HepG2 (cell line): ENCODE data around the gene SLC26A3. TPM values are rescaled to one million over a fixed set of nuclear protein-coding genes. Genes with fewer than 3 reads are reported as not detected.

ENCODE experiments used
- FOSL2 ChIP-seq: sonication (generic); formaldehyde crosslinking; IDR thresholded peaks from 2 replicates; pipeline ENCODE4 v1.4.0; 2020; ENCODE audit warnings: missing genetic modification reagents
- FOXK1 ChIP-seq: sonication (generic); formaldehyde crosslinking; IDR thresholded peaks from 2 replicates; pipeline ENCODE4 v1.4.0; 2020; ENCODE audit warnings: low read depth, missing genetic modification reagents, borderline replicate concordance
- KAT7 ChIP-seq: IDR thresholded peaks from 2 replicates; pipeline ENCODE4 v1.6.1; 2018; ENCODE audit warnings: borderline replicate concordance, missing compliant biosample characterization
- KDM2A ChIP-seq: sonication (generic); formaldehyde crosslinking; IDR thresholded peaks from 2 replicates; pipeline ENCODE4 v1.4.0; 2020; ENCODE audit warnings: low read depth, missing genetic modification reagents, borderline replicate concordance
- NFE2L2 ChIP-seq: fragments of 150-350 bp; IDR thresholded peaks from 2 replicates; pipeline ENCODE4 v1.6.1; 2014; ENCODE audit warnings: low read length
- NR2F2 ChIP-seq: IDR thresholded peaks from 2 replicates; pipeline ENCODE4 v1.6.1; 2012; ENCODE audit warnings: low read depth, inconsistent platforms, borderline replicate concordance
- TBX3 ChIP-seq: fragments of 450-650 bp; IDR thresholded peaks from 2 replicates; pipeline ENCODE4 v1.6.1; 2017; ENCODE audit warnings: antibody characterized with exemption, mild to moderate bottlenecking, inconsistent platforms, borderline replicate concordance
- ZBTB7B ChIP-seq: sonication (generic); formaldehyde crosslinking; IDR thresholded peaks from 2 replicates; pipeline ENCODE4 v1.4.0; 2020; ENCODE audit warnings: missing genetic modification reagents
- ZNF501 ChIP-seq: sonication (generic); formaldehyde crosslinking; IDR thresholded peaks from 2 replicates; pipeline ENCODE4 v1.5.1; 2020; ENCODE audit warnings: mild to moderate bottlenecking, moderate library complexity, missing genetic modification reagents
- ZNF567 ChIP-seq: sonication (generic); formaldehyde crosslinking; IDR thresholded peaks from 2 replicates; pipeline ENCODE4 v1.8.1; 2023; ENCODE audit warnings: mild to moderate bottlenecking, missing genetic modification reagents, borderline replicate concordance
- ZNF652 ChIP-seq: IDR thresholded peaks from 2 replicates; pipeline ENCODE4 v1.6.1; 2016; ENCODE audit warnings: low read depth, borderline replicate concordance
- ZSCAN30 ChIP-seq: sonication (generic); formaldehyde crosslinking; IDR thresholded peaks from 2 replicates; pipeline ENCODE4 v1.5.0; 2020; ENCODE audit warnings: mild to moderate bottlenecking, missing genetic modification reagents
- polyA plus RNA-seq, 8 experiments: library from polyadenylated mRNA; depleted of rRNA in 3 of 8; stranded (reverse) in 7 of 8; unstranded in 1 of 8; fragments of >200 nt; fragmentation: Illumina TruSeq in 4 of 8; extraction: Trizol in 4 of 8; gene quantifications; 2 replicates each; pipeline versions ENCODE4 v1.2.1 to v1.2.3, GENCODE V29; 2011 to 2016; ENCODE audit warnings: low read depth in 4 of 8, missing spikeins in 1 of 8, mixed read lengths in 1 of 8; ENCODE audit not compliant: insufficient read depth in 1 of 8
- total RNA-seq, 5 experiments: library from RNA; depleted of rRNA; stranded (reverse); fragments of >200 nt; fragmentation: Illumina TruSeq; extraction: Trizol; gene quantifications; 2 replicates each; pipeline ENCODE4 v1.2.3, GENCODE V29; 2016; ENCODE audit warnings: low read depth in 1 of 5
- TF ChIP-seq, protein P1 (sequence below): sonication (generic); formaldehyde crosslinking; IDR thresholded peaks from 2 replicates; pipeline ENCODE4 v1.5.0; 2020; ENCODE audit warnings: mild to moderate bottlenecking, missing genetic modification reagents
- TF ChIP-seq, protein P2 (sequence below): sonication (generic); formaldehyde crosslinking; IDR thresholded peaks from 2 replicates; pipeline ENCODE4 v1.9.0; 2021; ENCODE audit warnings: mild to moderate bottlenecking, missing genetic modification reagents
- TF ChIP-seq, protein P3 (sequence below): sonication (generic); formaldehyde crosslinking; IDR thresholded peaks from 2 replicates; pipeline ENCODE4 v1.5.1; 2020; ENCODE audit warnings: mild to moderate bottlenecking, moderate library complexity, missing genetic modification reagents
- TF ChIP-seq, protein P4 (sequence below): sonication (generic); formaldehyde crosslinking; conservative IDR thresholded peaks from 2 replicates; pipeline ENCODE4 v1.8.0; 2022; ENCODE audit warnings: mild to moderate bottlenecking, moderate library complexity, missing genetic modification reagents

SLC26A3 gene
- total and polyA plus RNA-seq, 2 of the 13 experiments (the other 11 are each of a cell fraction or from before 2014, with no cell fraction given) = 0.11 to 0.30 TPM

DNA sequence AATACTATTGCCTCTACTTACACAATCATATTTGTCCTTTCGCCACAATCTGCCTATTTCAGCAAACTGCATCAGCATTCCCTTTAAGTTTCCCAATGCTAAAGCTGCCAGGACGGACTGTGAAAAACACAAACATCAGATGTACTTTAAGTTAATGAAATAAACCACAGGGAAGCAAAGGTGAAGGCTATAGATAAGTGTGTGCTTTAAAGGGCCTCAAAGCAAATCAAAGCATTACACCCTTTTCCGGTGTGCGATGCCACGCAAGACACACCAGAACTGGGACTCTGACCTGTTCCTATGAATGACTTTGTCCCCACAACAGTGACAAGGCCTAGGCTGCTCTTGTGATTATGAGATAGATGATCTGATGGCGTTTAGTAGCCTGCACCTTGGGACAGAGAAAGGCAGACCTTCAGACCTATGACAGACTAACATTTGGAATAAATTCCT, 23.4 kb downstream of the SLC26A3 start (continued):
- 0 out of 2 replicates have a peak, but pooled peaks have one; percentile 47 for TF ChIP-seq KDM2A
- TF ChIP-seq, protein P1, sequence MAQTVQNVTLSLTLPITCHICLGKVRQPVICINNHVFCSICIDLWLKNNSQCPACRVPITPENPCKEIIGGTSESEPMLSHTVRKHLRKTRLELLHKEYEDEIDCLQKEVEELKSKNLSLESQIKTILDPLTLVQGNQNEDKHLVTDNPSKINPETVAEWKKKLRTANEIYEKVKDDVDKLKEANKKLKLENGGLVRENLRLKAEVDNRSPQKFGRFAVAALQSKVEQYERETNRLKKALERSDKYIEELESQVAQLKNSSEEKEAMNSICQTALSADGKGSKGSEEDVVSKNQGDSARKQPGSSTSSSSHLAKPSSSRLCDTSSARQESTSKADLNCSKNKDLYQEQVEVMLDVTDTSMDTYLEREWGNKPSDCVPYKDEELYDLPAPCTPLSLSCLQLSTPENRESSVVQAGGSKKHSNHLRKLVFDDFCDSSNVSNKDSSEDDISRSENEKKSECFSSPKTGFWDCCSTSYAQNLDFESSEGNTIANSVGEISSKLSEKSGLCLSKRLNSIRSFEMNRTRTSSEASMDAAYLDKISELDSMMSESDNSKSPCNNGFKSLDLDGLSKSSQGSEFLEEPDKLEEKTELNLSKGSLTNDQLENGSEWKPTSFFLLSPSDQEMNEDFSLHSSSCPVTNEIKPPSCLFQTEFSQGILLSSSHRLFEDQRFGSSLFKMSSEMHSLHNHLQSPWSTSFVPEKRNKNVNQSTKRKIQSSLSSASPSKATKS (CRISPR knock-in tag) = 0 out of 2 replicates have a peak, but pooled peaks have one; percentile 63
- TF ChIP-seq, protein P2, sequence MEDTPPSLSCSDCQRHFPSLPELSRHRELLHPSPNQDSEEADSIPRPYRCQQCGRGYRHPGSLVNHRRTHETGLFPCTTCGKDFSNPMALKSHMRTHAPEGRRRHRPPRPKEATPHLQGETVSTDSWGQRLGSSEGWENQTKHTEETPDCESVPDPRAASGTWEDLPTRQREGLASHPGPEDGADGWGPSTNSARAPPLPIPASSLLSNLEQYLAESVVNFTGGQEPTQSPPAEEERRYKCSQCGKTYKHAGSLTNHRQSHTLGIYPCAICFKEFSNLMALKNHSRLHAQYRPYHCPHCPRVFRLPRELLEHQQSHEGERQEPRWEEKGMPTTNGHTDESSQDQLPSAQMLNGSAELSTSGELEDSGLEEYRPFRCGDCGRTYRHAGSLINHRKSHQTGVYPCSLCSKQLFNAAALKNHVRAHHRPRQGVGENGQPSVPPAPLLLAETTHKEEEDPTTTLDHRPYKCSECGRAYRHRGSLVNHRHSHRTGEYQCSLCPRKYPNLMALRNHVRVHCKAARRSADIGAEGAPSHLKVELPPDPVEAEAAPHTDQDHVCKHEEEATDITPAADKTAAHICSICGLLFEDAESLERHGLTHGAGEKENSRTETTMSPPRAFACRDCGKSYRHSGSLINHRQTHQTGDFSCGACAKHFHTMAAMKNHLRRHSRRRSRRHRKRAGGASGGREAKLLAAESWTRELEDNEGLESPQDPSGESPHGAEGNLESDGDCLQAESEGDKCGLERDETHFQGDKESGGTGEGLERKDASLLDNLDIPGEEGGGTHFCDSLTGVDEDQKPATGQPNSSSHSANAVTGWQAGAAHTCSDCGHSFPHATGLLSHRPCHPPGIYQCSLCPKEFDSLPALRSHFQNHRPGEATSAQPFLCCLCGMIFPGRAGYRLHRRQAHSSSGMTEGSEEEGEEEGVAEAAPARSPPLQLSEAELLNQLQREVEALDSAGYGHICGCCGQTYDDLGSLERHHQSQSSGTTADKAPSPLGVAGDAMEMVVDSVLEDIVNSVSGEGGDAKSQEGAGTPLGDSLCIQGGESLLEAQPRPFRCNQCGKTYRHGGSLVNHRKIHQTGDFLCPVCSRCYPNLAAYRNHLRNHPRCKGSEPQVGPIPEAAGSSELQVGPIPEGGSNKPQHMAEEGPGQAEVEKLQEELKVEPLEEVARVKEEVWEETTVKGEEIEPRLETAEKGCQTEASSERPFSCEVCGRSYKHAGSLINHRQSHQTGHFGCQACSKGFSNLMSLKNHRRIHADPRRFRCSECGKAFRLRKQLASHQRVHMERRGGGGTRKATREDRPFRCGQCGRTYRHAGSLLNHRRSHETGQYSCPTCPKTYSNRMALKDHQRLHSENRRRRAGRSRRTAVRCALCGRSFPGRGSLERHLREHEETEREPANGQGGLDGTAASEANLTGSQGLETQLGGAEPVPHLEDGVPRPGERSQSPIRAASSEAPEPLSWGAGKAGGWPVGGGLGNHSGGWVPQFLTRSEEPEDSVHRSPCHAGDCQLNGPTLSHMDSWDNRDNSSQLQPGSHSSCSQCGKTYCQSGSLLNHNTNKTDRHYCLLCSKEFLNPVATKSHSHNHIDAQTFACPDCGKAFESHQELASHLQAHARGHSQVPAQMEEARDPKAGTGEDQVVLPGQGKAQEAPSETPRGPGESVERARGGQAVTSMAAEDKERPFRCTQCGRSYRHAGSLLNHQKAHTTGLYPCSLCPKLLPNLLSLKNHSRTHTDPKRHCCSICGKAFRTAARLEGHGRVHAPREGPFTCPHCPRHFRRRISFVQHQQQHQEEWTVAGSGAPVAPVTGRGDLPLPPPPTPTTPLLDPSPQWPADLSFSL (CRISPR knock-in tag) = peak; percentile 92
- 0 out of 2 replicates have a peak, but pooled peaks have one; percentile 80 for TF ChIP-seq ZNF567 (CRISPR knock-in tag)
- TF ChIP-seq ZBTB7B = peak; percentile 64; the same call in 1 of the 2 replicates
- 0 out of 2 replicates have a peak, but pooled peaks have one; percentile 33 for TF ChIP-seq KAT7 (CRISPR knock-in tag)
- no peak for TF ChIP-seq ZSCAN30 (CRISPR knock-in tag)
- peak; percentile 99 for TF ChIP-seq NR2F2
- peak; percentile 95 for TF ChIP-seq TBX3
- TF ChIP-seq, protein P3, sequence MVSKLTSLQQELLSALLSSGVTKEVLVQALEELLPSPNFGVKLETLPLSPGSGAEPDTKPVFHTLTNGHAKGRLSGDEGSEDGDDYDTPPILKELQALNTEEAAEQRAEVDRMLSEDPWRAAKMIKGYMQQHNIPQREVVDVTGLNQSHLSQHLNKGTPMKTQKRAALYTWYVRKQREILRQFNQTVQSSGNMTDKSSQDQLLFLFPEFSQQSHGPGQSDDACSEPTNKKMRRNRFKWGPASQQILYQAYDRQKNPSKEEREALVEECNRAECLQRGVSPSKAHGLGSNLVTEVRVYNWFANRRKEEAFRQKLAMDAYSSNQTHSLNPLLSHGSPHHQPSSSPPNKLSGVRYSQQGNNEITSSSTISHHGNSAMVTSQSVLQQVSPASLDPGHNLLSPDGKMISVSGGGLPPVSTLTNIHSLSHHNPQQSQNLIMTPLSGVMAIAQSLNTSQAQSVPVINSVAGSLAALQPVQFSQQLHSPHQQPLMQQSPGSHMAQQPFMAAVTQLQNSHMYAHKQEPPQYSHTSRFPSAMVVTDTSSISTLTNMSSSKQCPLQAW (CRISPR knock-in tag) = peak; percentile 96
- no peak for TF ChIP-seq NFE2L2
- TF ChIP-seq FOXK1 (CRISPR knock-in tag) = peak; percentile 88; the same call in 1 of the 2 replicates
- TF ChIP-seq FOSL2 (CRISPR knock-in tag) = peak; percentile 88
- TF ChIP-seq, protein P4, sequence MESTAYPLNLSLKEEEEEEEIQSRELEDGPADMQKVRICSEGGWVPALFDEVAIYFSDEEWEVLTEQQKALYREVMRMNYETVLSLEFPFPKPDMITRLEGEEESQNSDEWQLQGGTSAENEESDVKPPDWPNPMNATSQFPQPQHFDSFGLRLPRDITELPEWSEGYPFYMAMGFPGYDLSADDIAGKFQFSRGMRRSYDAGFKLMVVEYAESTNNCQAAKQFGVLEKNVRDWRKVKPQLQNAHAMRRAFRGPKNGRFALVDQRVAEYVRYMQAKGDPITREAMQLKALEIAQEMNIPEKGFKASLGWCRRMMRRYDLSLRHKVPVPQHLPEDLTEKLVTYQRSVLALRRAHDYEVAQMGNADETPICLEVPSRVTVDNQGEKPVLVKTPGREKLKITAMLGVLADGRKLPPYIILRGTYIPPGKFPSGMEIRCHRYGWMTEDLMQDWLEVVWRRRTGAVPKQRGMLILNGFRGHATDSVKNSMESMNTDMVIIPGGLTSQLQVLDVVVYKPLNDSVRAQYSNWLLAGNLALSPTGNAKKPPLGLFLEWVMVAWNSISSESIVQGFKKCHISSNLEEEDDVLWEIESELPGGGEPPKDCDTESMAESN (CRISPR knock-in tag) = peak; percentile 65
- 0 out of 2 replicates have a peak, but pooled peaks have one; percentile 61 for TF ChIP-seq ZNF652 (CRISPR knock-in tag)
- peak; percentile 70; the same call in 1 of the 2 replicates for TF ChIP-seq ZNF501
